HG03432 (cell line): Measurements from ENCODE around the gene RNF40.
A peak's percentile ranks its signal among the peaks of the same experiment; 100 is the strongest.

ENCODE experiments used
- ATAC-seq: cut with Tn5 transposase; IDR thresholded peaks from one replicate; pipeline ENCODE4 v1.9.1; 2021; ENCODE audit warnings: mild to moderate bottlenecking, moderate library complexity; ENCODE audit not compliant: unreplicated experiment

RNF40 gene

GRCh38 chr16:30761427-30761927 is 645 bp upstream of the RNF40 start:
- ATAC-seq: peak; percentile 39

- ATAC-seq: no peak
Observed at GRCh38 chr16:30762991-30763725, 1.0 kb downstream of the RNF40 start.

GRCh38 chr16:30764086-30764485 is 2.0 kb downstream of the RNF40 start:
- ATAC-seq: no peak

- no peak for ATAC-seq
Observed at GRCh38 chr16:30764816-30765465, 2.8 kb downstream of the RNF40 start.

- ATAC-seq: no peak
Observed at GRCh38 chr16:30766206-30766932, 4.2 kb downstream of the RNF40 start.

GRCh38 chr16:30766933-30767284 is 4.8 kb downstream of the RNF40 start:
- no peak for ATAC-seq

GRCh38 chr16:30767767-30768465 is 5.8 kb downstream of the RNF40 start:
- no peak for ATAC-seq

- no peak for ATAC-seq
Observed at GRCh38 chr16:30768583-30769181, 6.6 kb downstream of the RNF40 start.

GRCh38 chr16:30769379-30770089 is 7.4 kb downstream of the RNF40 start:
- ATAC-seq: no peak

- no peak for ATAC-seq
Observed at GRCh38 chr16:30771726-30772125, 9.6 kb downstream of the RNF40 start.

GRCh38 chr16:30773826-30774225 is 11.7 kb downstream of the RNF40 start:
- no peak for ATAC-seq

GRCh38 chr16:30774367-30775130 is 12.4 kb downstream of the RNF40 start:
- ATAC-seq: no peak

- no peak for ATAC-seq
Observed at GRCh38 chr16:30775131-30775391, 12.9 kb downstream of the RNF40 start.

GRCh38 chr16:30775392-30776188 is 13.5 kb downstream of the RNF40 start:
- peak; percentile 67 for ATAC-seq

- no peak for ATAC-seq
Observed at GRCh38 chr16:30777591-30778297, 15.6 kb downstream of the RNF40 start.

- no peak for ATAC-seq
Observed at GRCh38 chr16:30778549-30779244, 16.6 kb downstream of the RNF40 start.

- no peak for ATAC-seq
Observed at GRCh38 chr16:30779596-30779995, 17.5 kb downstream of the RNF40 start.

GRCh38 chr16:30780021-30780420 is 17.9 kb downstream of the RNF40 start:
- ATAC-seq: no peak
